Amniotic epithelial cell (primary cell): Measurements from ENCODE around the gene KIF9.
"Not testable (repeated sequence)": the region's sequence is repeated elsewhere in the genome, so short reads cannot be mapped to it uniquely, and the experiment has no call there.

Source experiments
- DNase-seq: peaks from one replicate; pipeline ENCODE4 v3.0.0-alpha.2; 2010; ENCODE audit warnings: low read depth

The KIF9 gene

DNA sequence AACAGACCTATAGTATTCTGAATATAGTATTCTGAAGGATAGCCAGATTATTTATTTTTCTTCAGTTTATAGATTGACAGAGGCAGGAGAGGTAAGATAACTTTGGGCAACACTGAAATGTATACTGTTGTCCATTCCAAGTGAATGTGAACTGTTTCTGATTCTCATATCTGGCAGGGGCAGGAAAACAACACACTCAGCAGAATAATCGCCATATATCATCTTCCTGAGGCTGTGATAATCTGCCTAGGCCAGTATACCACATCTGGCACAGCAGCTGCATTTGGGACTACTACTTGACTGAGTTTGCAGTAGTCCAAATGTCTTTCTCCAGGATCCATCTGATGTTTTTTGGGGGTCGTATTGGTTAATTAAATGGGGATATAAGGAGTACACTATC lies 96.3 kb downstream of the KIF9 start:
- no peak for DNase-seq

- DNase-seq, result not testable (repeated sequence)
These were observed 100.9 kb downstream of the KIF9 start for GRCh38 chr3:47181685-47182084.

GRCh38 chr3:47180011-47180410 lies 102.6 kb downstream of the KIF9 start:
- not testable (repeated sequence) for DNase-seq
